NB4 (cell line): ENCODE measurements around the gene SAMD14.

Experiments used
- DNase-seq: peaks from one replicate; pipeline ENCODE4 v3.0.0; 2010; ENCODE audit warnings: low read depth
- H3K4me3 ChIP-seq: one replicate; pipeline ENCODE4 v1.5.1; 2011; ENCODE audit warnings: mild to moderate bottlenecking, low read depth, low read length, moderate library complexity
- MYC ChIP-seq: IDR thresholded peaks from 2 replicates; pipeline ENCODE4 v1.6.1; 2011; ENCODE audit warnings: low read depth, low read length
- POLR2A ChIP-seq: IDR thresholded peaks from 2 replicates; pipeline ENCODE4 v1.6.1; 2011; ENCODE audit warnings: mild to moderate bottlenecking; ENCODE audit not compliant: insufficient read length; ENCODE audit errors: extremely low read depth
- TF ChIP-seq, protein P1 (sequence below): IDR thresholded peaks from 2 replicates; pipeline ENCODE4 v1.6.1; 2011; ENCODE audit warnings: low read depth, low read length
- TF ChIP-seq, protein P2 (sequence below): IDR thresholded peaks from one replicate; pipeline ENCODE4 v1.5.1; 2012; ENCODE audit warnings: low read depth, low read length

Gene SAMD14

DNA sequence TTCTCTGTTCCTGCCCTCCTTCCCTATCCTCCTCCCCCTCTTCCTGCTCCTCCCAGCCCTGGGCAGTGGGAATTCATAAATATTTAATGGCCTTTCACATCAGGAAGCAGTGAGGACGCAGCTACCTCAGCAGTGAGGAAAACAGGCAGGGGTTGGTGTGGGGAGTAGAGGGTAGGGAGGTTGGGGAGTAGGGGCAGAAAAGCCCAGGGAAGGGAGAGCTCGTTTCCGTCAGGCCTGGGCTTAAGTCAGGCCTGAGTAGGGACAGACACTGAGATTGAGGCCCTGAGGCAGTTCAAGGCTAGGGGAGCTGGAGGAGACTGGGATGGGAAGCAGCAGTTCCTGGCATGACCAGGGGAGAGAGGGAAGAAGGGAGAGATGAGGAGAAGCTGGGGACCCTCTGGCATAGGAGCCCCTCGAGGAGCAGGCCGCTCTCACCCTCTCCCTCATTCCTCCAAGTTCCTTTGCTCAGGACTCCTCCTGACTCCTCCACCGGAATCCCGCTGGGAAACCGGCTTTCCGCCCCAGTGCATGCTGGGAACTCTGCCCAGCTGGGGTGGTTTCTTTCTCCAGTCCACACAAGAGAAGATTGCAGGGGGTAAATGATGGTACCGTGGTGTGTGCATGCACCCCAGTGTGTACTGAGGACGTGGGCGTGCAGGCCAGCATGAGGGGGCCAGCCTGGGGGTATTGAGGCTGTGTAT, 6.2 kb downstream of the SAMD14 start:
- no peak overlapping the region for H3K4me3 ChIP-seq
- DNase-seq, result no peak
- TF ChIP-seq, protein P1, sequence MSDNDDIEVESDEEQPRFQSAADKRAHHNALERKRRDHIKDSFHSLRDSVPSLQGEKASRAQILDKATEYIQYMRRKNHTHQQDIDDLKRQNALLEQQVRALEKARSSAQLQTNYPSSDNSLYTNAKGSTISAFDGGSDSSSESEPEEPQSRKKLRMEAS, result no peak

DNA sequence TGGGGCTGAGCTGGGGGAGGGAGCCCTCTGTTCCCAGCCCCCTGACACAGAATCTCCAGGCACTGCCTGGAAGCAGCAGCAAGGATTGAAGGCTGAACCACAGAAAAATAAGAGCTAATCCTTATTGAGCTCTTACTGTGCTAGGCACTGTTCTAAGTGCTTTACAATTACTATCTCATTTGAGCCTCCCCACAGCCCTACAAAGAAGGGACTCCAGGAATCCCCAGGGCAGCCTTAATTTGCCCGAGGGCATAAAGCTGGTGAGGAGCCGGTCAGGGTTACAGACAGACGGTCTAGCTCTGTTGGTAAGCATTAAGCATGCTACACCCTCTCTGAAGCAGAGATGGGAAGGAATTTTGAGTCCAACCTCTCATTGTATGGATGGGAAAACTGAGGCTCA, 7.0 kb downstream of the SAMD14 start:
- no peak overlapping the region for H3K4me3 ChIP-seq
- TF ChIP-seq, protein P1, result no peak
- no peak for TF ChIP-seq POLR2A
- TF ChIP-seq MYC, result no peak
- TF ChIP-seq, protein P2, sequence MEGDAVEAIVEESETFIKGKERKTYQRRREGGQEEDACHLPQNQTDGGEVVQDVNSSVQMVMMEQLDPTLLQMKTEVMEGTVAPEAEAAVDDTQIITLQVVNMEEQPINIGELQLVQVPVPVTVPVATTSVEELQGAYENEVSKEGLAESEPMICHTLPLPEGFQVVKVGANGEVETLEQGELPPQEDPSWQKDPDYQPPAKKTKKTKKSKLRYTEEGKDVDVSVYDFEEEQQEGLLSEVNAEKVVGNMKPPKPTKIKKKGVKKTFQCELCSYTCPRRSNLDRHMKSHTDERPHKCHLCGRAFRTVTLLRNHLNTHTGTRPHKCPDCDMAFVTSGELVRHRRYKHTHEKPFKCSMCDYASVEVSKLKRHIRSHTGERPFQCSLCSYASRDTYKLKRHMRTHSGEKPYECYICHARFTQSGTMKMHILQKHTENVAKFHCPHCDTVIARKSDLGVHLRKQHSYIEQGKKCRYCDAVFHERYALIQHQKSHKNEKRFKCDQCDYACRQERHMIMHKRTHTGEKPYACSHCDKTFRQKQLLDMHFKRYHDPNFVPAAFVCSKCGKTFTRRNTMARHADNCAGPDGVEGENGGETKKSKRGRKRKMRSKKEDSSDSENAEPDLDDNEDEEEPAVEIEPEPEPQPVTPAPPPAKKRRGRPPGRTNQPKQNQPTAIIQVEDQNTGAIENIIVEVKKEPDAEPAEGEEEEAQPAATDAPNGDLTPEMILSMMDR, result no peak
- no peak for DNase-seq

DNA sequence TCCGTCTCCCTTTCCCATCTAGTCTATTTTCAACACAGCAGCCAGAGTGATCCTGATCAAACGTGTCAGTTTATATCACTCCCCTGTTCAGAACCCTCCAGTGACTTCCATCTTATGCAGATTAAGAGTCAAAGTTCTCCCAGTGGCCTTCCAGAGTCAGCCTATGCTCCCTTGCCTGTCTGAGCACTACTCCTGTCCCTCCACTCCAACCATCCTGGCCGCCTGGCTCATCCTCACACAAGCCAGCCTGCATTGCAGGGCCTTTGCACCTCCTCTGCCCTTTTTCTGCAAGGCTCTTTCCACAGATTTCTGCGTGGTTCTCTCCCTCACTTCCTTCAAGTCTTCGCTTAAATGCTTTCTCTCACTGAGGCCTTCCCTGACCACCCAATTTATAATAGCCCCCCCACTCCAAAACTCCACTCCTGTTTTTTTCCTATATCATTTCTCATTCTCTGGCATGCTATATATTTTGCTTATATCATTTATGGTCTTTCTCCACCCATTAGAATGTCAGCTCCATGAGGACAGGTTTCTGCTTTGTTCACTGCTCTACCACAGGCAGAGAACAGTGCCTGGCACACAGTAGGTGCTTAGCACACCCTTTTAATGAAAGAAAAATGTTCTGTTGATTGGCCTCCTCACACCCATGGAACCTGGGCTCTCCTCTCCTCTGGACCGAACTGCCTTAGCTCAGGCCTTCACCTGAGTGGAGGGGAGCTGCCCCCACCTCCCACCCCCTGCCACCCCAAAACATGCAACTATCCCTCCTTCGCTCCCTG, 9.3 kb downstream of the SAMD14 start:
- TF ChIP-seq POLR2A (no peak), MYC (no peak)
- TF ChIP-seq, protein P1, result no peak
- TF ChIP-seq, protein P2, result no peak
- no peak overlapping the region for H3K4me3 ChIP-seq
- DNase-seq, result no peak

DNA sequence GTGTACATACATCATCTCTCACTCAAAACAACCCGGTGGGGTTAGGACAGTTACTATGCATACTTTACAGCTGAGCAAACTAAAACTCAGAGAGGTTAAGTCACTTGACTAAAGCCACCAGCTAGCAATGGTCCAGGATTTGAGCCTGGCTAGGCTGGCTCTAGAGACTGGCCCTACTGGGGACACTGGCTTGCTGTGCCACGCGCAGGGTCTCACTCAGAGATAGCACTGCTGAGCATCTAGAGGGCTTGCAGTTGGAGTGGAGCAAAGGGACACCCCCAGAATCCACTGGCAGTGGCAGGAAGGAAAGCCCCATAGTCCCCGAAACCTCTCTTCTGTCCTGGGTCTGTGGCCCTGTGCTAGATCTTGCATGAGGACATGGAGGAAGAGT, 11.1 kb downstream of the SAMD14 start:
- DNase-seq, result no peak
- no peak overlapping the region for H3K4me3 ChIP-seq
- TF ChIP-seq MYC (no peak), POLR2A (no peak)
- TF ChIP-seq, protein P2, result no peak
- TF ChIP-seq, protein P1, result no peak

DNA sequence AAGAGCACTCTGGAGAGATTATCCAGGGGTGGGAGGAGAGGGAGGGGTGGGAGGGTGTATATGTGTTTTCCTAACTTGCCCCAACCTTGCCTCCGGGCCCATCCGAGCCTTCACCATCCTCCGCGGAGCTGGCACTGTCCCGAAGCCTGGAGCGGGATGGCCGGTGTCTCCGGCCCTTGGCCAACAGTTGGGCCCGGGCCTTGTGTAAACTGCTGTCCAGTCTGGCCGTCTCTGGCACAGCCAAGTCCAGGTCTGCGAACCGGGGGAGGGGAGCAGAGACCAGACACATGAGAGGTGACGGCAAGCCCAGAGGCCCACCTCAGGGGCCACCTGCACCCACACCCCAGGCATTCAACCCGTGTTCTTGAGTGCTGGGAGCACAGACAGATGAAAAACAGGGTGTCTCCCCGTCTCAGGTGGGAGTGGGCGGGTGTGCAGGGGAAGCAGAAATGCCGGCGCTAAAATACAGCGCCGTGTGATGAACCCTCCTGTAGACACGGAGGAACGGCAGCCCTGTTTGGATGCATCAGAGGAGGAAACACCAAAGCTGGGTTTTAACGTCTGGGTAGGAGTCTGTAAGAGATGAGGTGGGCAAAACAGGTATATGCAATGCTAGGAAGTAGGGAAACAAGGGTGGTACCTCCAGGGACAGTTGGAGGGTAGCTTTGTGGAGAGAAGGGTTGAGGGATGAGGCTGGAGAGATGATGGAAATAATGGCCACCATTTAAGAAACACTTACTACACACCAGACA, 11.7 kb downstream of the SAMD14 start:
- TF ChIP-seq MYC (no peak), POLR2A (no peak)
- TF ChIP-seq, protein P1, result no peak
- TF ChIP-seq, protein P2, result no peak
- DNase-seq, result no peak
- no peak overlapping the region for H3K4me3 ChIP-seq
